ENCODE data around the gene ABCA1.

Gene ABCA1

DNA sequence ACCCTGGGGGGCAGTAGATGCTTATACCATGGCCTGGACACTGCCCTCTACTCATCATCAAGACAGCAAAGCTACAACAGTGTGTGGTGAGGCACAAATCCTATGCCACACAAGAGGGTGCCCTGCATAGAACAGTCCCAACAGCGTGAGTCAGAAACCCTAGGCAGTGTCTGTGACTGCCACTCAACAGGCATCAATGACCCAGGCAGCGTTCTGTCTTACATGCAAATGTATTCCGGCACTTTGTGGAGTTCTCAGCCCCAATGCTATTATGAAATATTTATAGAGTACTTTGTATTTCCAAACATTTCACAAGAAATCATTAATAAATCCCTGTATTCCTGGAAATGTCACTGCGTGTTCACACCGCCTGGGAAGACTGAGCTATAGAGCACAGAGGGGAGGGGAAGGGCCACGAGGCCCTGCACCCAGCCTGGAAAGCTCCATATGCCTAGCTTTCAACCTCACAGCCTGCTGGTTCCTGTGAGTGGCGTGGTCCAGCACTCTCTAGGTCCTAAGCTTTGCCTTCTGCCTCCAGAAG, 86.3 kb downstream of the ABCA1 start:
- no peak for DNase-seq (ENCODE audit: low spot score)

DNA sequence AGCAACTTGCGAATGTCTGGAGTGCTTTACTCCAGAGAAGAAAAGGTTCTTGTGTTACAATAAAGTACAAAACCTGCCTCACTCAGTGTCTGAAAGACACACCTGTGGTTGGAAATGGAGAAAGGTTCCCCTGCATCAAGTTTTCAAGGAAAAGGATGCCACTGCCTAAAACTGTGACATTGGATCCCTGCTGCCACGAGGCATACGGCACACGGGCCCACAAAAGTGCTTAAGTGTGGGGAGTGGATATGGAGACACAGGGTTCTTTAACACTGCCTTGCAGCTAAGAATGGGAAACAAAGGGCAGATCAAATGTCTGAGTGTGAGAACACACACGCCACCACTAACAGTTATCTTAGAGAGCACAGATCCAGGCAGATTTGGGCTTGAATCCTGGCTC, 89.0 kb downstream of the ABCA1 start:
- DNase-seq (ENCODE audit: low spot score), result no peak

DNA sequence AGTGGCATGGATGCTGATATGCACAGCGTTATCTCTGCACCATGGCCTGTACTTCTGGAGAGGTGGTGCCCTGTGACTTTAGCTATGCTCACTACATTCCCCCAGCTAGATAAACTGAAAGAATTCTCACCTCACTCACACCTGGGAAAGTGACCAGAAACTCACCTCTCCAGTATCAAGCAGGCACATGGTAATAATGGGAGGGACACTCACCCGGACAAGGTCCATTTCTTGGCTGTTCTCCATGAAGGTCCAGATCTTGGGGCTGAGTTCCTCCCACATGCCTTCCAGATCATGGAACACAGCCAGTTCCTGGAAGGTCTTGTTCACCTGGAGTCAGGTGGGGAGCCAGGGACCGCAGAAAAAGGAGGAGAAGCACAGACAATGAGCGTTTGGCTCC, 91.2 kb downstream of the ABCA1 start:
- DNase-seq (ENCODE audit: low spot score), result no peak

GRCh38 chr9:104836235-104836634, 91.7 kb downstream of the ABCA1 start:
- peak; percentile 43 for DNase-seq (ENCODE audit: low spot score)

GRCh38 chr9:104835161-104835560, 92.8 kb downstream of the ABCA1 start:
- DNase-seq (ENCODE audit: low spot score), result no peak

GRCh38 chr9:104833696-104834095, 94.3 kb downstream of the ABCA1 start:
- no peak for DNase-seq (ENCODE audit: low spot score)

- DNase-seq (ENCODE audit: low spot score), result peak; percentile 25
These were observed 96.3 kb downstream of the ABCA1 start for GRCh38 chr9:104831681-104832080.

GRCh38 chr9:104826911-104827310, 101.0 kb downstream of the ABCA1 start:
- DNase-seq (ENCODE audit: low spot score), result no peak

DNA sequence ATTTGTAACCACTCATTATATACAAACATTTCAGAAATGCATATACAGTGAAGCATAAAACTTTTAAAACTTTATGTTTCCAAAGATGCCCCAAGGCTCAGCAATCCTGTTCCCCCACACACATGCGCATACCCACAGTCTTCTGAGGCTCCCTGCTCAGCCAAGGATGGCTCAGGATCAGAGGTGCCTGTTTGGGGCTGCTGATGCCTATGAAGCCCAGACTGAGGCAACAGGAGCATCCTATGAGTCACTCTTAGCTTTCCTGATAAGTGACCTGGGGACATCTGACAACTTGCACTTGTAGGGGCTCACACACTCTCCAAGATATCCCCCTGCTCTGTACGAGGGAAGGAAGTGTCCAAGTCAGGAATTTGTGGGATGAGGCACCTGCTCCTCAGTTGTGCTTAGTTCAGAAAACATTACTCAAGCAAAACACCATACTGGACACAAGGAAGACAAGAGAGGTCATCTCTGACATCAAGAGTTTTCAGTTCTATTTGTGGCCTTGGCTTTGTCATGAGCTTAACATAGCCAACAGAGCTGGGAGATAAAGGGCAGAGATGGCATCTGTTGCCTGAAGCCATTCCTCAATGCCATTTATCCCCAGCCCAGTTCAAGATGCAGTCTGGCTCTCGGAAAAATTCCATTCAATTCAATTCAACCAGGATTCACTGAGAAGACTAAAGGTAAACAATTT, 101.7 kb downstream of the ABCA1 start:
- no peak for DNase-seq (ENCODE audit: low spot score)

DNA sequence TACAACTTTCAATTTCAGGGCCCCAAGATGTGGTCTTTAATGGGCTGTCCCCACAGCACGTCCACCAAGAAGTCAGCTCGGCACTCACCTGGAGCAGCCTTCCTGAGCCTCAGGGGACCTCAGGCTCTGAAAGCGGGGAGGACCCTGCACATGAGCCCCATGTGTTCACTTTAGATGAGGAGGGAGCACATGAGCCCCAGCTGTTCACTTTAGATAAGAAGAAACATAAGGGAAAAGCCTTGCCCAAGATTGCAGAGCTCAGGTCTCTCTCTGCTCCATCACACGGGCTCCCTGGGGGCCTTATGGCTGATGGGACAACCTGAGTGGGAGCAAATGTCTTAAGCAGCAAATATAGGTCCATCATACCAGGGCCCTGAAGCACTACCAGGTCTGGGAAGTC, 107.6 kb downstream of the ABCA1 start:
- no peak for DNase-seq (ENCODE audit: low spot score)

- no peak for DNase-seq (ENCODE audit: low spot score)
These were observed 108.9 kb downstream of the ABCA1 start for GRCh38 chr9:104819033-104819432.

- no peak for DNase-seq (ENCODE audit: low spot score)
These were observed 110.5 kb downstream of the ABCA1 start for GRCh38 chr9:104817437-104817836.

DNA sequence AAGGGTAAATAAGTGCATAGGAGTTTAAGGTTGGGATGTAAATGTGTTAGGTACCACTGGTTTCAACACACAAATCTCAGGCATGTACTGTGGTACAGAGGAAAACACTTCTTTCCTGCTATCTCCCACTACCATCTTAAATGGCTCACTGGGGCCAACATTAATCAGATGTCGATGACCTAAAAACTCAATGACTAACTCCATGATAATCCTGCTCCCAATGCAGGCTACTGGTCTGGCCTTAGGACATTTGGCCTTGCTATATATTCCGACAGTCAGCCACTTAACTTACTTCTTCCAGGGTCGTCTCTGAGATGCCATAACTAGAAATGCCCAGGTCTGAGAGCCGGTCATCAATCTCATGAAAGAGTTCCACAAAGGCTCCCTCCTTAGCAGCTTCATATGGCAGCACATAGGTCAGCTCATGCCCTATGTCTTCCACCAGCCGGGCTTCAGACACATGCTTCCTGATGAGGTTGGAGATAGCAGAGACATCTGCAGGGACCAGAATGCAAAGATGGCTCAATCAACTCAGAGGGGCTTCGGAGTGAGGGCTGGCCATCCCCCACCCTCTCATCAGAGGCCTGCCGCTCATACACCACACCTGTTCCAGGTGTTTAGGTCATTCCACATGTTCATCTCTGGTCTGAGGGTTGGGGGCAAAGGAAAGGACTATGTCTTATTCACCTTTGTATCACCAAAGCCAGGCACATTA, 111.9 kb downstream of the ABCA1 start:
- no peak for DNase-seq (ENCODE audit: low spot score)

DNA sequence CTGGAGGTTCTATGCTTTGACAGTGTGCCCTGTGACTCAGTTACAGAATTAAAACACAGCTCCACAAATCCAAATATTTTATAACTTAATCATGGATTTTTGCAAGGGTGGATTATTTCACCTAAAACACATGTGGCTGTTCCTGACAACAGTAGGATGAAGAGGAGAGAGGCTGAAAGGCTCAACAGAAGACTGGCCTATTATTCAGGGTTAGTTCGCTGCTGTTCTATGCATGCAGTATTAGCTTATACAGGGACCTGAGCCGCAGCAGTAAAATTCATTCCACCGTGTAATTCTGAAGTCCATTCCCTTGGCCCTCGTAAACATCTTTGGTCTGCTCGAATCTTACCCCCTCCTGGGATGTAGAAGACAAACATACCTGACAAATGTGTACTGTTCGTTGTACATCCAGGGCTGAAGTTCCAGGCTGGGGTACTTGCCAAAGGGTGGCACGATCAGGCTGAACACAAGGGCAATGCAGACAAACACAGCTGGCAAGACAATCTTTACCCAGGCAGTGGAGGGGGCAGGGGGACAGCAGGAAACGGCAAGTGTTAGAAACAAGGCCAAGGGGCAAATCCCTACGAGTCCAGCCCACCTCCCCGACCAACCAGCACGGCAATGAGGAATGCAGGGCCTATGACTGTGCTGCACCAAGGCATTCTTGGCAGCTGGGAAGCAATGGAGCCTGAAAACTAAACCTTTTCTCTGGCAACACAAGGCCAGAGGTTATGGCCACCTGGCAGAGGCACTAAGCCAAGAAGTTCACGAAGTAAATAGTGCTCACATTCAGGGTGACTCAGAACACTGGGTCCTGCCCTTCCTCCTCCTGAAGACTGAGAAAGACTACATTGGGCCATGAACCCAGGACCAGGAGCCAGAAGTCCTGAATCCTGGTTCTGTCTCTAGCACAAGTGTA, 117.3 kb downstream of the ABCA1 start:
- DNase-seq (ENCODE audit: low spot score), result peak; percentile 98

- DNase-seq (ENCODE audit: low spot score), result peak; percentile 43
These were observed 119.8 kb downstream of the ABCA1 start for GRCh38 chr9:104808035-104808614.

DNA sequence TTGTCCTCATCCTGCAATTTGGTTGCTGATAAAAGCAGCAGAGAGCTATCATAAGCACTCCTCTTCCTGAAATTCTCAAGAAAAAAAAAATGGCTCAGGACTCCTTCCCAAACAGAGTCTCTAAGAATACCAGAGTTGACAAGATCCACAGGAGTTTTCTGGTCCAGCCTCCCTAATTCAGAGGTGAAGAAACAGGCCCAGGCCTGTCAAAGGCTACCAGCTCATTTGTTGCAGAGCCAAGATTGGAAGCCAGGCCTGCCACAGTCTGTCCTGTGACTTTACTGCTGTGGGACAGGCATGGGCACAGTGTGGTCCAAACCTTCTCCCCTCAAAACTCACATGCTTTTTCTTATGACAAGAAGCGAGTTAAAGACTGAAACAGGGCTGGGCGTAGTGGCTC, 122.5 kb downstream of the ABCA1 start:
- DNase-seq (ENCODE audit: low spot score), result no peak

DNA sequence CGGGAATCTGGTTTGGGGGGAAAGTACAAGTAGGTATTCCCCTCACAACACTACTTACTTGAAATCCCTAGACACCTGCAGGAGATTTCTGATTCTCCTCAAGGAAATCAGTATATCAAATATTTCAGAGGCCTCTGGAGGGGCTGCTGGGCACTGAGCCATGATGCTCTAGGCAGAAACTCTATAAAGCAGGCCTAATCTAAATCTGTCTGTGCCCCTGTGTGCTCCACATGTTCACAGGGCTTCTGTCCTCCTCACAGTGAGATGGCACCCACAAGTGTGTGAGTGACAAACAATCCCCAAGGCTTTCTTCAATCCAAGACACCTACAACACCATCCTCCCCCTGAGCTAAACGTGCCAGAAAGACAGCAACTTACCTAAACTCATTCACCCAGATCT, 125.0 kb downstream of the ABCA1 start:
- no peak for DNase-seq (ENCODE audit: low spot score)

DNA sequence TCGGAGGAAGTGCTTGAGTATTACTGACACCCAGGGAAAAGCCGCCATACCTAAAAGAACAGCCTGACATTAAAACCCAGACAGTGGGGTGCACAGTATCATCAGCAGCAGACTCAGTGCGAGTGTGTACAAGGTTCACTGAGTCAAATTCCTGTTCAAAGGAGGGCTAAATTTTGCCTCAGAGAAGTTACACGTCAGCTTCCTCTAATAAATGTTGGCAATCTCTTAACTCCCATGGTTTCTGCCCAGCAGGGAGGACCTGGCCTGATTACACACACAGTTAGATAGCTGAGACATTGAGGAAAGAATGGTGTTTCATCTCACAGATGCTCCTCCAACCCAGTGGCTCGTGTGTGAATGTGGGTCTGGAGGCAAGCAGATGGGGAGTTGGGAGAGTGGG, 125.8 kb downstream of the ABCA1 start:
- DNase-seq (ENCODE audit: low spot score), result no peak

GRCh38 chr9:104800068-104800785, 127.7 kb downstream of the ABCA1 start:
- no peak for DNase-seq (ENCODE audit: low spot score)

DNA sequence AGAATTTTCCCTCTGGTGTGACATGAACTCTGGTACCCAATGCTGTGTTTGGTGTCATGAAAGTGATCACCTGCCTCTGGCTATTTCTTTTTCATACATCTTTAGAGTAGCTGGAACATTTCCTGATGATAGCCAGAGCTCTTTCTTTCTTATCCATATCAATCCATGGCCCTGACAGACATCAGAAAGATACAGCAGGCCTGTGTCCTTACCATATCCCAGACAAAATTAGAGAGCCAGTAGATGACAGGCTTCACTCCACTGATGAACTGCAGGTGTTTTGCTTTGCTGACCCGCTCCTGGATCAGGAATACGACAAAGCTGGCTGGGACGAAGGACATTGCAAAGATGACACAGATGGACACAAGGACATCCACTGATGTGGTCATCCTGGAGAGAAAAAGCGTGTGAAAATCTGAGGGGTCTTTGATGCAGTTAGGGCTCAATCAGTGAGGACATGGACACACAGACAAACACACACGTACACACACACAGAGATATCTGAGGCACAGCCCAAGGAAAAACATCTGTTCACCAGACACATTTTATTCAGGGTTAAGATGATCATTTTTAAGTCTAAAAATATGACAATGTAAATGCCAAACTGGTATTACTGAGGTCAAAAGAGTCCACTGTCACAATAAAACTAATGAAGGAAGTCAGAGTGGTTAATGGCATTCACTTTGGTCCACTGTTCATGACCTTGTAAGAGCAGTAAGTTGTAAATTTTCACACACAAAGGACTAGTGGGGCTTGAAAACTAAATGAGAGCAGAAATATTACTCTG, 129.6 kb downstream of the ABCA1 start:
- no peak for DNase-seq (ENCODE audit: low spot score)

DNA sequence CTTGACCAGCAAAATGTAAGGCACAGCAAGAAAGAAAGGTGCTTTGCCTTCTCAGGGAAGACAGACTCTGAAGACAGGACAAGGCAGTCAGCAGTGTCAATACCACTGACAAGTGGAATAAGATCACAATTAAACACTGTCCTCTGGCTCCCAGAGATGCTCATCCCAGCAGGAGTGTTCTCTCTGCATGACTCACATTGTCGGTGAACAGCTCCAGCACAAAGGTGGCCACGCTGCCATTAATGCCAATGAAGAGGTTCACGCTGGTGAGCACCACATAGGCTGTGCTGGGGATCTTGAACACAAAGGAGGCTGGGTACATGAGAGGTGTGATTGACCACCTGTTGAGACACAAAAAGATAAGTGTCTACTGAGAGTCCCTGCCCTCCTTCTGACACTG, 132.1 kb downstream of the ABCA1 start:
- no peak for DNase-seq (ENCODE audit: low spot score)

All from kidney tubule cell (primary cell).